ENCODE measurements around the gene TSKS. TPM values are rescaled to one million over a fixed set of nuclear protein-coding genes. Genes with fewer than 3 reads are reported as not detected.
"Not testable (repeated sequence)": the region's sequence is repeated elsewhere in the genome, so short reads cannot be mapped to it uniquely, and the experiment has no call there.

TSKS gene
- total RNA-seq, 1 experiment from 2014 or later: not detected

DNA sequence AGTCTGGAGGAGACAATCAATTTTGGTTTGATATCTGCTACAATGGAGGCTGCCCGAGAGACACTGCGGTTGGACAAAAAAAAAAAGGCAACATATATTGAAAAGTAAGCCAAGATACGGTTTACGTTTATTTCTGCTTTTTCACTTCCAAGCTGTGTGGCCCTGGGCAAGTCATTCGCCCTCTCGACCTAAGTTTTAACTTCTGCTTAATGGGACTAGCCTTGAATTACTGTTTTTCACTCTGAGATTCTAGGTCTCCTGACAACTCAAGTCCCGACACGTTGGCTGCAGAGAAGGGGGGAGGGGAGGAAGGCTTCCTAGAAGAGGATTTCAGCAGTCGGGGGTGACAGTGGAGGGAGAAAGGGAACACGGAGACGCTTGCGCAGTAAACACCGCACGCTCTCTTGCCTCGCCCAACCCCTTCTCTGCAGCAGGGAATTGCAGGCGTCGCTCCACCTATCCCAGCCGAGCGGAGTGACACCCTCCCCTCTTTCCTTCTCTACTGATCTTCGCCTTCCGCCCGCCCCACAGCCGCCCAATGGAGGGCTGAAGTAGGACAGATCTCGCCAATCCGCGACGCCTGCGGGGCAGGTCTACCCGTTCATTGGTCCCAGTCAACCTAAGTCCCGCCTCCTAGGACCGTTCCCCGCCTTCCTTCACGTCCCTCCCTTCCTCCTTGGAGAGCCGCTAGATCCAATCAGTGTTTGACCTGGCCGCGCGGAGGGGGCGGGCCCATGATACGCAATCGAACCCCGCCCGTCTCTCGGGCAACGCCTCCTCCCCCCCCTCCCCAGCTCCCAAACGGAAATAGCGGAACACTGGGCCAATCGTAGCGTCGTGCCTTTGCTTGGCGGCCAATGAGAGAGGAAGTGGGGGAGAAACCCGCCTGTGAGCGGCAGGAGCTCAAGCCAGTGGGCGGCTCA, 3.2 kb upstream of the TSKS start:
- DNase-seq (ENCODE audit: low read depth): peak; percentile 100

DNA sequence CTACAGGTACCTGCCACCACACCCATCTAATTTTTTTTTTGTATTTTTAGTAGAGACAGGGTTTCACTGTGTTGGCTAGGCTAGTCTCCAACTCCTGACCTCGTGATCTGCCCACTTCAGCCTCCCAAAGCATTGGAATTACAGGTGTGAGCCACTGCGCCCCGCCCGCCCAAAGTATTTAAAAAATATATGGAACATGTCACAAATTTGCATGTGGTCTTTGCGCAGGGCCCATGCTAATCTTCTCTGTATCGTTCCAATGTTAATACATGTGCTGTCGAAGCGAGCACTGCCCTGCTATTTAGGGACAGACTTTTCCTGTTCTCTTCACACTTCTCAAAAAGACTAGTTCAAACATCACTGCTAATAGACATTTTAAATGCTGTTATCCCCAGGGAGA, 1.2 kb upstream of the TSKS start:
- DNase-seq (ENCODE audit: low read depth): no peak

DNA sequence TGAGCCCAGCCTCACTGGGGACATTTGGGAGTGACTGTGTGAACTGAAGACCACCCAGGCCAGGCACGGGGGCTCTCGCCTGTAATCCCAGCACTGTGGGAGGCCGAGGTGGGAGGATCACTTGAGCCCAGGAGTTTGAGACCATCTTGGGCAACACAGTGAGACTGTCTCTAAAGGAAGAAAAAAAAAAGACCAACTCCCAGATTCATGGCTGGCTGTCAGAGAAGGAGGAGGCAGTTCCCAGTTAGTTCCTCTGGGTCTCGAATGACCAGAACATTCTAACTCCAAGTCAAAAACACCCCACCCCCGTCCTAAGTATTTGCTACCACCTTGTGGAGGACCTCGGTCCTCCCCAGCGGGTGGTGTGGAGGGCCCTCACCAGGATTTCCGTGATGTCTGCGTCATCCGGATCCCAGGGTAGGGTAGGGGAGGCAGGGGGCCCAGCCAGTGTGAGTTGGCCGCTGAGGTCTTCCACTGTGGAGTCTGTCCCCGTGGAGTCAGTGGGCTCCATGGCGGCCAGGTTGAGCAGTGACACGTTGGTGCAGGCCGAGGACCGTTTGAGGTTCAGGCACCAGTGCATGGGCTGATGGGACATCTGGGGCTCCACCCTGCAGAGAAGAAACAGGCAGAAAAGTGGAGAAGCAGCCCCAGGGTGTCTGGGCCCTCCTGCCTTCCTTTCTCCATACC, 1.3 kb downstream of the TSKS start:
- peak; percentile 29 for DNase-seq (ENCODE audit: low read depth)

DNA sequence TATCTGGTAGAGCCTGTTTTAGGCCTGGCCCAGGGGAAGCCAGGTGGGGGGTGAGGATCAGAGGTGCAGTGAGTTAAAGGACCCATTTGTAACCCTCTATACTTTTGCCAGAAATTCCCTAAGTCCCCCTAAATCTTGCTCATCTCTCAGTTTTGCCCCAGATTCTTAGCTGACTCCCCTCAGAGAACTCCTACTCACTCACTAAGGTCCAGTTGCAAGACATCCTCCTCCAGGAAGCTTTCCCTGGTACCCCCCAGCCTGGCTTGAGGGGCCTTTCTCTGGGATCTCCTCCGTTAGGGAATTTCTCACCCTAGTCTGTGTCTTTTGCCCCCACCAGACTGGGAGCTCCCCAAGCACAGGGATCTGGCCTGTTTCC, 1.9 kb downstream of the TSKS start:
- DNase-seq (ENCODE audit: low read depth): no peak

DNA sequence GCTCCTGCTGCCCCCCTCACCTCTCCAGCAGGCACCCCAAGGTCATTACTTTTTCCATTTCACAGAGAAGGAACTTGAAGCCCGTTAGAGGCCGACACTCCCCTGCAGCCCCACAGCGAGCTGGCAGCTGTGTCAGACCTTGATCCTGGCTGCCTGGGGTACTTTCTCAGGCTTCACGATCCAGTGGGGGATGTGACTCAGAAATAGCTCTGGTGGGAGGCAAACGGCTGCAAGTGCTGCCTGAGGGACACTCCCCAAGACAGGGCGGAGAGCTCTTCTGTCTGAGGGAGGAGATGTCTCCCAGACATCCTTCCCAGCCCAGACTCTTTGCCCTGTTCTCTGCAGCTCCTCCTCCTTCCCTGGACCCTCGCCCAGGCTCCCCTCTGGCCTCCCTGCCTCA, 4.8 kb downstream of the TSKS start:
- DNase-seq (ENCODE audit: low read depth): peak; percentile 87

DNA sequence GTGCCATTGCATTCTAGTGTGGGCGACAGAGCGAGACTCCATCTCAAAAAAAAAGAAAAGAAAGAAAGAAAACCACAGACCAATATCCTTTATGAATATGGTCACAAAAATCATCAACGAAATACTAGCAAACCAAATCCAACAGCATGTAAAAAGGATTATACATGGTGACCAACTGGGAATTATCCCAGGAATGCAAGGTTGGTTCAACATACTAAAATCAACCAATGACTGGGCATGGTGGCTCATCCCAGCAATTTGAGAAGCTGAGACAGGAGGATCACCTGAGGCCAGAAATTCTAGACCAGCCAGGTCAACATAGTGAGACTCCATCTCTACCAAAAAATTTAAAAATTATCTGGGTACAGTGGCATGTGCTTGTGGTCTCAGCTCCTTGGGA, 7.2 kb downstream of the TSKS start:
- no peak for DNase-seq (ENCODE audit: low read depth)

DNA sequence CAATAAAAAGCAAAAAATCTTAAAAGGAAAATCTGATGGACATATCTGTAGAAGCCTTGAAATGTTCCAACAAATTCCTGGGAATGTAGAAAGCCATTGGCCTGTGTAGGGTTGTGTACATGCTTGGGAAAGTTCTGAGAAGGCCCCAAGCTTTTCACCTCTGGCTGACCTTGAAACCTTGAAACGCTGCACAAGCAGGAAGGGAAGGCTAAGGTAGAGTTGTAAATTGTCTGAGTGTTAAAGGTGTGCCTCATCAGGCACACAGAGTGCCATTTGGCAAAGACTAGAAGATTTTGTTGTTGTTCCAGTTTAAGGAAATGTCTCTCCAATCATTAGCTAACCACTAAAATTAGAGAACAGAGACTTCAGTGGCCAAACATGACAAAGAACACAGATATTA, 10.4 kb downstream of the TSKS start:
- DNase-seq (ENCODE audit: low read depth): no peak

DNA sequence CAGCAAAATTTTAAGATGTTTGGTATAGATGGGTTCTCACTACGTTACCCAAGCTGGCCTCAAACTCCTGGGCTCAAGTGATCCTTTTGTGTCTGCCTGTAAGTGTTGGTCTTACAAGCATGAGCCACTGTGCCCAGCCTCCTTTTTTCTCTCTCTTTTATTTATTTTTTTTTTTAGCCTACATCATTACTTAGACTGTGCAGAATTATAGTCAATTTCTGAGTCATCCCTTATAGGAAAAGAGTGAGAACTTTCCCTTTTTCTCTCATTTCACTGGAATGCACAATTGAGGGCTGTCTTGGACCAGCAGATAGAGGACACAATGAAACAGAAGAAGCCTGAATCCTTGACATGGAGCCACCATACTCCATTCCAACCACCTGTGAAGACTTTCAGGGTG, 13.3 kb downstream of the TSKS start:
- no peak for DNase-seq (ENCODE audit: low read depth)

DNA sequence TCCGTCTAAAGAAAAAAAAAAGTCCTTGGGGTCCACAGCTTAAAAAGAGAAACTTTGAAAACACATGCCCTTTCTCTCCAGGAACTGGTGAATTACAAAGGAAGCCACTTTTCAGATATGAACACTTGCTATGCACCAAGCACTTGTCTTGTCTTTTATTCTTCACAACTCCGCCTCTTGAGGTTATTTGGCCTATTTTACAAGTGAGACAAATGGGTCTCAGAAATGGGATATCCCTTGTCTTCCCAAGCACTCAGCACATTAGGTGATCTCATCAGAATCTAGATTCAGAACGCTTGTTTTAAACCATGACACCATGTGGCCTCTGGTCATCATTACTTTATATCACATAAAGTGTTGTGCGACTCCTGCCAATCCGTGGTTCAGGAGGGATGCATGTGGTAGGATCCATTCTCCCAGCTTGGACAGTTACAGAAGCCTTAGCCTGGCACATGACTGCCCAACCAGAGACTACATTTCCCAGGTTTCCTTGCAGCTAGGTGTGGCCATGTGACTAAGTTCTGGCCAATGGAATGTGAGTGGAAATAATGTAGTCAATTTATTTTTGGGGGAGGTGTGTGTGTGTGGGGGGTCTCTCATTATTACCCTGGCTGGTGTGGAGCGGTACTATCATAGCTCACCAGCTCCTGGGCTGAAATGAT, 13.9 kb downstream of the TSKS start:
- no peak for DNase-seq (ENCODE audit: low read depth)

DNA sequence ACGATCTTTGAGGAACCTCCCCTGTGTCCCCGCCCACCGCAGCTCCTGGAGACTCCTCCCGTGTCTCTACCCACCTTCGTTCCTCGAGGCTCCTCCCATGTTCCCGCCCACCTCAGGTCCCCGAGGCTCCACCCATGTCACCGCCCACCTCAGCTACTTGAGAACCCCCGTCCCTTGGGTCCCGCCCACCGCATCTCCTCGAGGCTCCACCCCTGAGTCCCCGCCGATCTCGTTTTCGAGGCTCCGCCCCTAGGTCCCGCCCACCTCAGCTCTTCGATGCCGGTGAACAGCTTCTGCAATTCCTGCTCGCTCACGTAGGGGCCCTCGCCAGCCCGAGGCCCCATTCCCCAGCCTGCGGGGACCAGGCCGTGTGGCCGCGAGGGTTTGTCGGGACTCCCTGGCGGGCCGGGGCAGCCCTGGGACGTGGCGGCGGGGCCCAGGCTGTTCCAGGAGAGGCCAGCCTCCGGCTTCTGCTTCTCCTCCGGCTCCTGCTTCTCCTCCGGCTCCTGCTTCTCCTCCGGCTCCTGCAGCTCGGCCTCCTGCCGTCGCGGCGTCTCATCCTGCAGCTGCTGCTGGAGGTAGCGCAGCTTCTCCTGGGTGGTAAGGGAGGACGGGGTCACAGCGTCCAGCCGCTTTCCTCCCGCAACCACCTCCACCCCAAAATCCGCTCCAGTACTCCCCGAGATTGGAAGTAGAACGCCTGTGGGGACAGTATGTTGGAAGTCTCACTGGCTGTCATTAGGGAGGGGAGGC, 16.7 kb downstream of the TSKS start:
- peak; percentile 19 for DNase-seq (ENCODE audit: low read depth)

DNA sequence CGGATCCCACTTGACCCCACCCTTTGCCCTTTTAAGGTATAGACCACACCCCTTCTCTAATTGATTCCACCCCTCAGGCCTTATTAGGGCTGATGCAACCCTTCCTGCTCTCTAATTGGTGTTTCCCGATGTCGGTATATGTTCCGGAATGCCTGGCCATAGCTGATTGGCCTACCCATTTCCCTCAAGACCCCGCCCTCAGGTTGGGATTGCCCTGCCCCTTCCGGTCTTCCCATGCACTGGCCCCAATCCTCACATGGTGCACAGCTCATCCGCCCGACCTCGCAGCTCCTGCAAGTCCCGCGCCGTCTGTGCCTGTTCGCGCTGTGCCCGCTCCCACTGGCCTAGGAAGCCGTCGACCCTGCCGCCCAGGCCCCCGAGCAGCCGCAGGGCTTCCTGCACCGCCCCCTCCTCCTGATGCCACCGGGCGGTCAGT, 18.1 kb downstream of the TSKS start:
- no peak for DNase-seq (ENCODE audit: low read depth)

DNA sequence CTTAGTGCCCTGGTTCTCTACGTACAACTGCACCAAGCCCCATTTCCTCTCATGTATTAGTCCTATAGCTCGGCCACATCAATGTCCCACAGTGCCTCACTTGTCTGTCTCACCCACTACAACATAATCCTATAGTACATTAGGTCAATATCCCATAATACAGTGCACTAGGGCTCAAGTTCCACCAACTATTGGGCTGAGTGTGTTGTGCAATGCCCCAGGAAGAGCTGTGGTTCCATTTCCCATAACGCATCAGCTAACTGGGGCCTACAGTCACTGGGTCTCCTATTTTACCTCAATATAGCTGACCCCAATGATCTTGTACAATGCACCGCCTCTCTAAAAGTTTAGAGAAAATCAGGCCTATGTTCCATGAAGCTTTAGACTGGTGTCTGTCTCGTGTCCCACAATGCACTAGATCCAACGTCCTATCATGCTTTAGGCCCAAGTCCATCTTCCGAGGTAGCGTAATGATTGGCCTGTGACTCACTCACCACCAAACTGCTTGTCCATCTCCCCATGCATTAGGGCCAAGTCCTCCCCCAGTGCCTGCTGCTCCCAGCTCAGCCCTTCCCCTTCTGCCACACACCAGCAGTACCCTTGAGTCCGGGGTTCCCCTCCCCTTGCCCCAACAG, 21.8 kb downstream of the TSKS start:
- DNase-seq (ENCODE audit: low read depth): peak; percentile 18

DNA sequence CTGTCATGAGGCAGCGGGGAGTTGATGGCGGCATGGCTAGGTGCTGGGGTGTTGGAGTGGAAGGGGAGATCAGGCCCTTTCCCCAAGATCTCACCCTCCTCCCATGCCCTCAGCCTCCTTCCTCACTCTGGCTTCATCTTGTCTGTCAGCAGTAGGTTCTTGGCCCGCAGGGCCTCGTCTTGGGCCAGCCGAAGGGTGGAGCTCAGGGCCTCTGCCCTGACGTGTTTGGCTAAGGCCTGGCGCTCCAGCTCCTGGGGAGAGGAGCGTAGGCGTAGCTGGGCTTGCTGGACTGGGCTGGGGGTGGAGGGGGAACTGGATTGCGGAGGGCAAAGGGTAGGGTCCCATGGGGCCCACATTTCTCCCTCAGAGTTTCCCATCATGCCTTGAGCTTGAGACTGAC, 23.2 kb downstream of the TSKS start:
- DNase-seq (ENCODE audit: low read depth): no peak

DNA sequence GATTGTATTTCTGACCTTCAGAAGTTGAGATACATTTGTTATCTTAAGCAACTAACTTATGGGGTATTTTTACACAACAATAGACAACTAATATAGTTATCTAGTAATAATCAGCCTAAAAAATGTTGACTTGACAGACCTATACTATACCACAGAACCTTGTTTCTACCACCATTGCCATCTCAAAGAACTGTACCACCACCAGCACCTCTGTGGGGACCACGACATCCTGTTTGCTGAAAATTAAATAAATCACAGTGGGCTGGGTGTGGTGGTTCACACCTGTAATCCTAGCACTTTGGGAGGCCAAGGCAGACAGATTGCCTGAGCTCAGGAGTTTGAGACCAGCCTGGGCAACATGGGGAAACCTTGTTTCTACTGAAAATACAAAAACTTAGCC, 24.0 kb downstream of the TSKS start:
- no peak for DNase-seq (ENCODE audit: low read depth)

DNA sequence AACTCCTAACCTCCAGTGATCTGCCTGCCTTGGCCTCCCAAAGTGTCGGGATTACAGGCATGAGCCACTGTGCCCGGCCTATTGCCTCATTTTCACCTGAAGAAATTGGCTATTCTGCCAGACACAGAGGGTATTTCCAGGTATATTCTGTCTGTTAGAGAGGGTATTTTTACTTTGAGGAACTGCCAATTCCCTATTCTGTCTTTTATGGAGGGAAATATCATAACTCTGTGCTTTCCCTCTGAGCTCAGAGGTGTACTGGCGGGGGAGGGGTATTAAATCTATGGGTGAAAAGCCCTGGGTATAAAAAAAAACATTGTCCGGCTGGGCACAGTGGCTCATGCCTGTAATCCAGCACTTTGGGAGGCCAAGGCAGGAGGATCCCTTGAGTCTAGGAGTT, 24.8 kb downstream of the TSKS start:
- DNase-seq (ENCODE audit: low read depth): no peak

DNA sequence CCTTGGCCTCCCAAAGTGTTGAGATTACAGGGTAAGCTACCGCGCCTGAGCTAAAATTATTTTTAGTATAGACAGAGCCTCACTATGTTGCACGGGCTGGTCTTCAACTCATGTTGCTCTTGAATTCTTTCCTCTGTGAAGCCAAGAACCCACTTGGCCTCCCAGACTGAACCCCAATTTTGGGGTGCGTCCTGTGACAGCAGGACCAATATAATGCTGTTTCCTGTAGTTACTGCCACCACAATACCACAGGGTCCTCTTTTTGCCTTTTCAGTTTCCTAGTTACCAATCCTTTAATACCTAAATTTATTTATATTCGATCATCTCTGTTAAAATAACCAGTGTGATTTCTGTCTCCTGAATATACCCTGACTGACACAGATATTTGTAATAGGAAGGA, 32.9 kb downstream of the TSKS start:
- no peak for DNase-seq (ENCODE audit: low read depth)

DNA sequence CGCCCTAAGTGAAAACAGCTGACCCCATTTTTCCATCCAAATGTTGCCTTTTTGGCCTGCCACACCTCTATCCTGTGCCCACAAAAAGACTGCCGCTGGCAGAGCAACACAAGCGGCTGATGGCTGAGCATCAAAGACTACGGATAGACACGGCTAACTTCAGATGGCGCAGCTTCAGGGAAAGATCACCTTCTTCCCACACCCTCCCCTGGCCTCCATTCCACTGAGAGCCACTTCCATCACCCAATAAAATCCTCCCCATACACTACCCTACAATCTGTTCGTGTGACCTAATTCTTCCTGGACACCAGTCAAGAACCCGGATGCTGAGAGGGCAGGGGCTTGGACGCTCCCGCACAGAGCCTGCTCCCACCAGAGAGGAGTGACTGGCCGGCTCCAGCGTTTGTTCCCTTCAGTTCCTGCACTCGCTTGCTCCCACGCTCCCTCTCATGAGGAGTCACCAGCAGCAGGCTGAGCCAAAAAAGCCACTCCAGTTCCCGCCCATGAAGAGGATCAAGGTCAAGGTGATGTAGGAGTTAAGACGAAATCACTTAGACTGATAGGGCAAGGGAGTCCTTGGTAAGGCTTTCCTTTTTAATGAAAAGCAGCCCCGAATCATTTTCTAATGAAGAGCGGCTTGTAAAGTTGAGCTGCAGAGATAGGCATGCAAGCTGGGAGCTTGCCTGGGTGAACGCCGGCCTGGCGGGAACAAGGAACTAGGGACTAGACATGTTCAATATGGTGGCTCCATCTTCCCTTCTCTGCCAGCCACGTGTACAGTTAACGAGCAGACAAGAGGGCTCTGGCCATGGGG, 35.7 kb downstream of the TSKS start:
- DNase-seq (ENCODE audit: low read depth): no peak

DNA sequence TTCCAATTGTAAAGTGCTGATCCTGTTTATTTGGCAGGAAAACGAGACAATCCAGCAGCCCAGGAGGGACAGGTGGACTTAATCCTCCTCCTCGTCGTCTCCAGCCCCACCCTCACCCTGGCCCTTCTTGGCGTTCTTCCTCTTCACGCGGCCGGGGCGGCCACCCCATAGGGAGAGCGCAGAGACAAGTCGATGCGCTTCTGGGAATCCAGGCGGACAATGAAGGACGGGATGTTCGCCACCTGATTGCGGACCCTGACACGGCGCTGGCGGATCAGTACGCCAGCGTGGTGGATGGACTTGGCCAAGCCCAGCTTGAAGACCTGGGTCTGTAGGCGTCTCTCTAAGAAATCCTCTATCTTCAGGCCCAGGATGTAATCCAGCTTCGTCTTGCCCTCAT, 43.7 kb downstream of the TSKS start:
- DNase-seq (ENCODE audit: low read depth): not testable (repeated sequence)

DNA sequence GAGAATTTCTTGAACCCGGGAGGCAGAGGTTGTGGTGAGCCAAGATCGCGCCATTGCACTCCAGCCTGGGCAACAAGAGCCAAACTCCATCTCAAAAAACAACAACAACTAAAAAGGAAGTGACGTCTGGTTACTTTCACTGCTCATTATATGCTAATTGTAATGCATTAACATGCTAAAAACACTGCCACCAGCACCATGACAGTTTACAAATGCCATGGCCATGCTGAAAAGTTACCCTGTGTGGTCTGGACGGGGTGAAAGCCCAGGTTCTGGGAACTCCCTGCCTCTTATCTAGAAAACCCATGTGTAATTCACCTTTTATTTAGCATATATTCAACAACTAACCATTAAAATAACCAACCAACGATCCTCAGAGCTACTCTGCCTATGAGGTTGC, 44.1 kb downstream of the TSKS start:
- DNase-seq (ENCODE audit: low read depth): no peak

DNA sequence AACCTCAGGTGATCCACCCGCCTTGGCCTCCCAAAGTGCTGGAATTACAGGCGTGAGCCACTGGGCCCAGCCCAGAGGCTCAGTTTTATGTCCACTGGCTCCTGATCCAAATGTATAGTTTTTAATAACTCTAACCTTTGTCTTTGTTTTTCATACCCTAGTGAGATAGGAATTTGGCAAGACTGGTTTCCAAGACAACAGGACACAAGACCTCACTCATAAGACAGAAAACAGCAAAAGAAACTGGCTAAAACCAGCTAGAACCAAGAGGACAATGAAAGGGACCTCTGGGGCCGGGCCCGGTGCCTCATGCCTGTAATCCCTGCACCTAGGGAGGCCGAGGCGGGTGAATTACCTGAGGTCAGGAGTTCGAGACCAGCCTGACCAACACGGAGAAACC, 44.6 kb downstream of the TSKS start:
- no peak for DNase-seq (ENCODE audit: low read depth)

DNA sequence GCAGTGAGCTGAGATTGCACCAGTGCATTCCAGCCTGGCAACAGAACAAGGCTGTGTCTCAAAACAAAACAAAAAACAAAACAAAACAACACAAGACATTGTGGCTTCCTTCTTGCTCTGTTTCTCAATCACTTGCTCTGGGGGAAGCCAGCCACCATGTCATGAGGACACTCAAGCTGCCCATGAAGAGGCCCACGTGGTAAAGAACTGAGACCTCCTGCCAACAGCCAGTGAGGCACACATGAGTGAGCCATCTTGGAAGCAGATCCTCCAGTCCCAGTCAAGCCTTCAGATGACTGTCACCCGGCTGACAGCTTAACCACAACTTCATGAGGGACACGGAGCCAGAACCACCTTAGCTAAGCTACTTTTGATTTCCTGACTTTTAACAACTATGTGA, 47.0 kb downstream of the TSKS start:
- DNase-seq (ENCODE audit: low read depth): no peak
